Loucy (cell line): ENCODE measurements around the gene LAMP1.
A peak's percentile ranks its signal among the peaks of the same experiment; 100 is the strongest.

Experiments used
- H2AFZ ChIP-seq: fragments of 200-600 bp; sonication (generic); 2 replicates; pipeline ENCODE4 v1.6.0; 2016; ENCODE audit warnings: antibody characterized with exemption, mild to moderate bottlenecking, low read length, moderate library complexity
- H3F3A ChIP-seq: fragments of 200-600 bp; 2 replicates; pipeline ENCODE4 v1.6.0; 2016; ENCODE audit warnings: antibody characterized with exemption, low read depth, mild to moderate bottlenecking
- H3K27me3 ChIP-seq: fragments of 200-600 bp; sonication (generic); 2 replicates; pipeline ENCODE4 v1.6.1; 2014; ENCODE audit warnings: low read length, mild to moderate bottlenecking; ENCODE audit not compliant: insufficient read depth, poor library complexity, severe bottlenecking
- H3K36me3 ChIP-seq: fragments of 200-600 bp; sonication (generic); 2 replicates; pipeline ENCODE4 v1.6.1; 2016; ENCODE audit warnings: low read length; ENCODE audit not compliant: insufficient read depth
- H3K4me1 ChIP-seq: fragments of 200-600 bp; sonication (generic); 2 replicates; pipeline ENCODE4 v1.5.1; 2014; ENCODE audit warnings: low read length, mild to moderate bottlenecking; ENCODE audit not compliant: insufficient read depth, poor library complexity, severe bottlenecking
- H3K4me2 ChIP-seq: fragments of 200-600 bp; sonication (generic); 2 replicates; pipeline ENCODE4 v1.6.0; 2014; ENCODE audit warnings: antibody characterized with exemption, low read length, low read depth, mild to moderate bottlenecking; ENCODE audit not compliant: poor library complexity, severe bottlenecking
- H3K4me3 ChIP-seq: fragments of 200-600 bp; sonication (generic); 2 replicates; pipeline ENCODE4 v1.5.1; 2014; ENCODE audit warnings: low read length, mild to moderate bottlenecking, mixed read lengths; ENCODE audit not compliant: poor library complexity, severe bottlenecking
- H3K79me2 ChIP-seq: fragments of 200-600 bp; sonication (generic); 2 replicates; pipeline ENCODE4 v1.6.1; 2014; ENCODE audit warnings: low read length; ENCODE audit not compliant: insufficient read depth
- H3K9ac ChIP-seq: fragments of 200-600 bp; sonication (generic); 2 replicates; pipeline ENCODE4 v1.6.0; 2014; ENCODE audit warnings: mild to moderate bottlenecking, low read depth, low read length, moderate library complexity; ENCODE audit not compliant: poor library complexity, severe bottlenecking
- H3K9me2 ChIP-seq: fragments of 200-600 bp; sonication (generic); replicated peaks from 2 replicates; pipeline ENCODE4 v1.6.1; 2016; ENCODE audit warnings: low read depth, low read length, mixed read lengths
- H3K9me3 ChIP-seq: fragments of 200-600 bp; sonication (generic); 2 replicates; pipeline ENCODE4 v1.6.1; 2014; ENCODE audit warnings: mild to moderate bottlenecking, antibody characterized with exemption, low read length, low read depth; ENCODE audit not compliant: insufficient read depth
- H4K20me1 ChIP-seq: fragments of 200-600 bp; sonication (generic); 2 replicates; pipeline ENCODE4 v1.6.0; 2014; ENCODE audit warnings: antibody characterized with exemption, low read length, mild to moderate bottlenecking; ENCODE audit not compliant: insufficient read depth, poor library complexity, severe bottlenecking
- EZH2phosphoT487 ChIP-seq: fragments of 200-600 bp; IDR thresholded peaks from 2 replicates; pipeline ENCODE4 v1.6.1; 2018; ENCODE audit warnings: antibody characterized with exemption, mild to moderate bottlenecking, moderate library complexity, borderline replicate concordance
- TF ChIP-seq, protein P1 (sequence below): fragments of 200-600 bp; sonication (generic); conservative IDR thresholded peaks from 2 replicates; pipeline ENCODE4 v1.5.1; 2014; ENCODE audit warnings: mild to moderate bottlenecking, antibody characterized with exemption, low read length

LAMP1 gene

DNA sequence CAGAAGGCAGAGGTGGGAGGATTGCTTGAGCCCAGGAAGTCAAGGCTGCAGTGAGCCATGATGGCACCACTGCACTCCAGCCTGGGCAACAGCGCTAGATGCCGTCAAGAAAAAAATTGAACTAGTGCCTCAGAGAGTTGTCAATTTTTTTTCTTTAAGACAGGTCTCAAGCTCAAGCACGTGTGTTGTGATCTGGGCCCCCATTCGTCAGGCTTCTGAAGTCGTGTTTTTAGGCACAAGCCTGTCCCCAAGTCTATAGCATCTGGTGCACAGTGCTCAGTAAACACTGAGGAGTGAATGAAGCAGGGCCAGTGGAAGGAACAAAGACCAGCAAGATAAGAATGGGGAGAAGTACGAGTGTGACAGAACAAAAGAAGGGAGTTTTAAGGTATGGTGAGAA, 23.7 kb upstream of the LAMP1 start:
- H3K79me2 ChIP-seq: no peaks in the 10 kb centered on the region
- no peak overlapping the region for H3K9ac ChIP-seq
- no peaks in the 10 kb centered on the region for H3K36me3 ChIP-seq
- no peaks in the 10 kb centered on the region for H3K27me3 ChIP-seq
- no peak overlapping the region for H3K4me2 ChIP-seq
- no peak overlapping the region for H3K4me3 ChIP-seq
- H3K9me3 ChIP-seq: no peaks in the 10 kb centered on the region
- no peaks in the 10 kb centered on the region for H4K20me1 ChIP-seq
- H3K4me1 ChIP-seq: no peaks in the 10 kb centered on the region
- H2AFZ ChIP-seq: no peak overlapping the region
- no peaks in the 10 kb centered on the region for H3K9me2 ChIP-seq
- H3F3A ChIP-seq: no peaks in the 10 kb centered on the region
- TF ChIP-seq EZH2phosphoT487: no peak
- TF ChIP-seq, protein P1, sequence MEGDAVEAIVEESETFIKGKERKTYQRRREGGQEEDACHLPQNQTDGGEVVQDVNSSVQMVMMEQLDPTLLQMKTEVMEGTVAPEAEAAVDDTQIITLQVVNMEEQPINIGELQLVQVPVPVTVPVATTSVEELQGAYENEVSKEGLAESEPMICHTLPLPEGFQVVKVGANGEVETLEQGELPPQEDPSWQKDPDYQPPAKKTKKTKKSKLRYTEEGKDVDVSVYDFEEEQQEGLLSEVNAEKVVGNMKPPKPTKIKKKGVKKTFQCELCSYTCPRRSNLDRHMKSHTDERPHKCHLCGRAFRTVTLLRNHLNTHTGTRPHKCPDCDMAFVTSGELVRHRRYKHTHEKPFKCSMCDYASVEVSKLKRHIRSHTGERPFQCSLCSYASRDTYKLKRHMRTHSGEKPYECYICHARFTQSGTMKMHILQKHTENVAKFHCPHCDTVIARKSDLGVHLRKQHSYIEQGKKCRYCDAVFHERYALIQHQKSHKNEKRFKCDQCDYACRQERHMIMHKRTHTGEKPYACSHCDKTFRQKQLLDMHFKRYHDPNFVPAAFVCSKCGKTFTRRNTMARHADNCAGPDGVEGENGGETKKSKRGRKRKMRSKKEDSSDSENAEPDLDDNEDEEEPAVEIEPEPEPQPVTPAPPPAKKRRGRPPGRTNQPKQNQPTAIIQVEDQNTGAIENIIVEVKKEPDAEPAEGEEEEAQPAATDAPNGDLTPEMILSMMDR: no peak

DNA sequence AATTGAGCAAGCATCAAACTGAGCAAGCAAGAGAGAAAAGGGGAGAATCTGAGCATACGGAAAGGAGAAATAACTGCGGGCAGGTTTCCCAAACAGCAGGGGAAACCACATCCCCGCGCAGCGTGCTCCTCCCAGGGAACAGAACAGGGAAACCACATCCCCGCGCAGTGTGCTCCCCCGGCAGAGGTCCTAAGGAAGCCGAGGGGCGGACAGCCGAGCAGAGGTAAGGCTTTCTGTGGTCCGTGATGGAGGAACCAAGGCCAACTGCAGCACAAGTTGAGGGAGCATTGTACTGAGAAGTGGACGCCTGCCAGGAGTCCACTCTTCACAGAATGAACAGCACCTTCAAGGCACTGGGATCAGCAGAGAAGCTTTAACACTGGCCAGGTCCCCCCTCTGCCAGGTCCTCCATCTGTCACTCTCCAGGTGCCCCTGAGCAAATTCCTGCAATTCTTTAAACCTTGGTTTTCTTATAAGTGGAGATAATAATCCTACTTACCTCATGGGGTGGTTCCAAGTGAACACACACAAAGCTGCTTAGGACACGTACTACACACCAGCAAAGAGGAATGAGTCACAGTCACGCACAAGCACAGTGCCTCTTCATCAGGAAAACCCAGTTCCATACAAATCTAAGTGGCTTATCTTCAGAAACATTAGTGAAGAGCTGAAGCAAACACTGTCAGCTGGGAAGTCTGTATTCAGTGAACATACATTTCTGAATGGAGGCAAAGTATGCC, 23.0 kb upstream of the LAMP1 start:
- no peaks in the 10 kb centered on the region for H3K36me3 ChIP-seq
- no peaks in the 10 kb centered on the region for H4K20me1 ChIP-seq
- H2AFZ ChIP-seq: no peak overlapping the region
- H3K4me3 ChIP-seq: no peak overlapping the region
- H3K4me1 ChIP-seq: no peaks in the 10 kb centered on the region
- TF ChIP-seq EZH2phosphoT487: no peak
- TF ChIP-seq, protein P1: no peak
- H3F3A ChIP-seq: no peaks in the 10 kb centered on the region
- H3K9me2 ChIP-seq: no peaks in the 10 kb centered on the region
- no peak overlapping the region for H3K9ac ChIP-seq
- no peak overlapping the region for H3K4me2 ChIP-seq
- no peaks in the 10 kb centered on the region for H3K79me2 ChIP-seq
- H3K9me3 ChIP-seq: no peaks in the 10 kb centered on the region
- H3K27me3 ChIP-seq: no peaks in the 10 kb centered on the region

GRCh38 chr13:113274721-113275120, 22.3 kb upstream of the LAMP1 start:
- TF ChIP-seq, protein P1: no peak
- no peak for TF ChIP-seq EZH2phosphoT487
- no peaks in the 10 kb centered on the region for H4K20me1 ChIP-seq
- H3K4me1 ChIP-seq: no peaks in the 10 kb centered on the region
- H3K4me3 ChIP-seq: no peak overlapping the region
- no peaks in the 10 kb centered on the region for H3F3A ChIP-seq
- no peaks in the 10 kb centered on the region for H3K9me3 ChIP-seq
- H3K4me2 ChIP-seq: no peak overlapping the region
- H3K9ac ChIP-seq: no peak overlapping the region
- H3K27me3 ChIP-seq: no peaks in the 10 kb centered on the region
- H3K79me2 ChIP-seq: no peaks in the 10 kb centered on the region
- H2AFZ ChIP-seq: 0 out of 2 replicates have a peak overlapping the region, but pooled peaks have one; percentile 88
- no peaks in the 10 kb centered on the region for H3K36me3 ChIP-seq
- H3K9me2 ChIP-seq: no peaks in the 10 kb centered on the region
